Renal cortex interstitium (tissue), 11 donors: Measurements from ENCODE around the gene TMEM234. TPM values are rescaled to one million over a fixed set of nuclear protein-coding genes. Genes with fewer than 3 reads are reported as not detected.

ENCODE experiments used
- DNase-seq, 11 donors: peaks; one replicate each; pipeline ENCODE4 v3.0.0-alpha.2; 2013; ENCODE audit warnings: low read depth in 9 of 11, low spot score in 4 of 11; ENCODE audit errors: extremely low read depth in 1 of 11
- polyA plus RNA-seq, 3 donors: library from polyadenylated mRNA; unstranded; fragments of 120-200 nt; gene quantifications; one replicate each; pipeline ENCODE4 v1.2.1, GENCODE V29; 2013; ENCODE audit not compliant: insufficient read length in 3 of 3

The TMEM234 gene
- polyA plus RNA-seq, 3 donors, result 23.0 to 33.6 (median 27.4) TPM

DNA sequence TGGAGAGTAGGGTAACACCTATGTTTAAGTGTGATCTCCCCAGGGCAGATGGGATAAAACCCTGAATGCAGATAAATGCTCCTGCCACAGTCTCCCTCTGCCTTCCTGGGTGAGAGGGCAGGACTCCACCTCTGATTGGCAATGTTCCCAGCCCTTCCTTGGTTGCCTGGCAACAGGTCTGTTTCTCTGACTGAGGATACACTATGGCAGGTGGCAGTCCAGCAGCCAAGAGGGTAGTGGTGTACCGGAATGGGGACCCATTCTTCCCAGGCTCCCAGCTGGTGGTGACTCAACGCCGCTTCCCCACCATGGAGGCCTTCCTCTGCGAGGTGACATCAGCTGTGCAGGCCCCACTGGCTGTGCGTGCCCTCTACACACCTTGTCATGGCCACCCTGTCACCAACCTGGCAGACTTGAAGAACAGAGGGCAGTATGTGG, 13.2 kb downstream of the TMEM234 start, which contains the start of gene DCDC2B:
Gene DCDC2B (plus strand): TSS at position 199 of the 438 bp plus-strand sequence. CDS start 5 bp downstream, at position 204.
- no peak for DNase-seq

- no peak for DNase-seq
These were observed 13.7 kb downstream of the TMEM234 start for GRCh38 chr1:32208469-32208868.

DNA sequence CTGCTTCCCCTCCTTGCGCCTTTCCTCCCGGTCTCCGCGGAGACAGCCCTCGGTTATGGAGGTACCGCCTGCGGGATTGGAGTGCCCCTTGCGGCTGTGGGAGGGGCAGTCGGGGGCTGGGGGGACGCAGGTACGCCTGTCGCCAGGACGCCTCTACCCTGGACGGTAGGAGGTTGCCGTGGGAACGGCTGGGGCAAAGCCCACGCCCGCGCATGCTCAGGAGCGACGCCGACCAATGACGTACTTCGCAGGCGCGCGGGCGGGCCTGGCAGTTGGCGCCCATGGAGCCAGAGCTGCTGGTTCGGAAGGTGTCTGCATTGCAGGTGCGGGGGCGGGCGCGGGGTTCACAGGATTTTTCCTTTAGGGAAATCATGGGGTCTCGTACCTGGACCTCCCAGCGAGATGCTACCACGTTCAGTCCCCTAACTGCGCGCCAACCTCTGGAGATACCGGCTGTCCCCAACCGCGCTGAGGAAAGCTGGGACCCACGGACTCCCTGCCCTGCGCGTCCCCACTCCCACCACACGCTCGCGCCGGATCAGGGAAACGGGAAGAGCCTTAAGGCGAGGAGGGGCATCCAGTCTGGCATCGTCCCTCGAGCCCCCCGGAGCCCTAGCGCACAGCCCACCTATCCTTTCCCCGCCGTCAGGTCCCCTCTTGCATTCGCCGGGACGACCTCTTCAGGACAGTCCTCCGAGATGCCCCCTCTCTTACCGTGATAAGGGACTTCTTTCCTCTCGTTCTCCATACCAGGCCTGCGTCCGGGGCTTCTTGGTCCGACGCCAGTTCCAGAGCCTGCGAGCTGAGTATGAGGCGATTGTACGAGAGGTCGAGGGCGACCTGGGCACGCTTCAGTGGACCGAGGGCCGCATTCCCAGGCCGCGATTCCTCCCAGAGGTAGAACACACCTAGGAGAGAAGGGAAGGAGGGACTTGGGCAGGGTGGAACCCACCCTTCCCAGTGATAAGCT, 16.5 kb downstream of the TMEM234 start, which contains the start of gene IQCC:
Gene IQCC (plus strand): TSS at position 271 of the 970 bp plus-strand sequence. CDS start 11 bp downstream, at position 282.
- peak in 10 of 11 donors; percentile 76 to 92 (median 86) for DNase-seq

- DNase-seq, result no peak
These were observed 17.2 kb downstream of the TMEM234 start for GRCh38 chr1:32204943-32205361.

DNA sequence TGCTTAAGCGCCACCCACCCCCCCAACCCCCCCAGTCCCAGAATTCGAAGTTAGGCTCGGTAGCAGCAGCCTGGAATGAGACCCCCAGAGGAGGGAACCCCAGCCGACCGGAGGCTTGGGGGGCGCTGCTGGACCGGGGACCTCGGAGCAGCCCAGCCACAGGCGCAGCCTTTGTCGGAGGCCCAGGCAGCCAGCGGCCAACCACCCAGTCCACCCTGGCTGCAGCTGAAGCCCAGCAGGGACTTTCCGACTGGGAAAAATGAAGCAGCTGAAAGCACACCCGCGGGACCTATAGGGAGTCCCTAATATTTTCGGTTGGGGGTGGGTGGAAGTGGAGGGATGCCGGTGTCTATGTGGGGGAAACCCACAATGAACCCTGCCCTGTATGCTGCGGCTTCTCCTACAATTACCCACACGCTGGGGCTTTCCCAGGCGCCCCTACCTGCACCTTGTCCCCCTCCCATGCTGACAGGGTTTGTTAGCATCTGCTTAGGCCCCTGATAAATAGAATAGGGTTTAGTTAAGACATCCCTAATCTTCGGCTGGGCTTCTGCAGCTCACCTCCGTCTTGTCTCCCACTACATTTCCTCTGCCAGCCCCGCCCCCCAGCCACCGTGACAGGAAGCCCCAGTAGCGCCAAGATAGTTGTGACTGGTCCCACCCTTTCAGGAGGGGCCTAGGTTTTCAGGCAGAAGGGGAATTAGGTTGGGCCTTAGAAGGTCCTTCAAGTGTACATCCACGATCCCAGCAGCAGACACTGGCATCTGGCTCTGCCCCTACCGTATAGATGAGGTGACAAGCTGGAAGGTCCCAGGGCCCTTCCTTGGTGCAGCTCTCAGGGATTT, 20.9 kb downstream of the TMEM234 start:
- peak in 1 of 11 donors; percentile 56 for DNase-seq

DNA sequence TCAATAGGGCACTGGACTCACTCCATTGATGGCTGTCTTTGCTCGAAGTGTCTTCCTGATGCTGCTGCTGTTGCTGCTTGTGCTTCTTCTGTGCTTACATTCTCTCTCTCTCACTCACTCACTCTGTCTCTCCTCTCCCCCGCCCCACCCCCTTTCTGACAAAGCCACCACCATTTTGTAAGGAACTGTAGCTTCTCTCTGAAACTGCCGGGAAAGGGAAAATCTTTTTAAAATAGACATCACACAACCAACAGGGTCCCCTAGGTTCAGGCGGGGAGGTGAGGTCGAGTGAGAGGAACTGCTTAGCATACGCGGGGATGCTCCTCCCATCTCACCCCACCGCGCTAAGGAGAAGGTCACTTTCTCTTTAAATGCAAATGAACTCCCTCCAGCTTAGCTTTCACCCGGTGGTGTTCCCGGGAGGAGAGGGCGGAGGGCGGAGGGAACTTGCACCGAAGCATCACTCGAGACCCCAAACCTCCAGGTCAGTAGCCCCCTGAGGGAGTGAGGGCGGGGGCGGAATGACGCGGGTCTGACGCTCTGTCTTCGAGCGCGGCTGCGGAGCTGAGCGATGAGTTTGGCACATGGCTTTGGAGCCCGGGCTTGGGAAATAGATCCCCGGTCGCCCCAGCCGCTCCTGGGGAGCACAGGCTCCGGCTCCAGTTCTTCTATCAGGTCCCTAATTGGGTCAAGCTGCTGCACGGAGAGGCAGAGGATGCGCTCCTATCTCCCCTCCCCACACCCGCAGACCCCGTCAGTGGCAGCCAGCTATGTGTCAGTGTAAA, 21.7 kb downstream of the TMEM234 start, which contains the start of gene CCDC28B:
Gene CCDC28B (plus strand): TSS at position 370 of the 785 bp plus-strand sequence. CDS start 1,341 bp downstream, outside the sequence.
- peak in 1 of 11 donors; percentile 53 for DNase-seq

GRCh38 chr1:32199717-32200072, 22.5 kb downstream of the TMEM234 start:
- no peak for DNase-seq

GRCh38 chr1:32199043-32199716, 23.0 kb downstream of the TMEM234 start:
- DNase-seq, result no peak

- DNase-seq, result no peak
These were observed 23.7 kb downstream of the TMEM234 start for GRCh38 chr1:32198237-32199042.

DNA sequence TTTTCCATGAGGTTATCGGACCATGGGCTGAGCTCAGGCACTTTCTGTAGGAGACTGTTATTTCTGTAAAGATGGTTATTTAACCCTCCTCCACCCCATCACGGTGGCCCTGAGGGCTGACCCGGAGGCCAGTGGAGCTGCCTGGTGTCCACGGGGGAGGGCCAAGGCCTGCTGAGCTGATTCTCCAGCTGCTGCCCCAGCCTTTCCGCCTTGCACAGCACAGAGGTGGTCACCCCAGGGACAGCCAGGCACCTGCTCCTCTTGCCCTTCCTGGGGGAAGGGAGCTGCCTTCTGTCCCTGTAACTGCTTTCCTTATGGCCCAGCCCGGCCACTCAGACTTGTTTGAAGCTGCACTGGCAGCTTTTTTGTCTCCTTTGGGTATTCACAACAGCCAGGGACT, 24.3 kb downstream of the TMEM234 start:
- no peak for DNase-seq

DNA sequence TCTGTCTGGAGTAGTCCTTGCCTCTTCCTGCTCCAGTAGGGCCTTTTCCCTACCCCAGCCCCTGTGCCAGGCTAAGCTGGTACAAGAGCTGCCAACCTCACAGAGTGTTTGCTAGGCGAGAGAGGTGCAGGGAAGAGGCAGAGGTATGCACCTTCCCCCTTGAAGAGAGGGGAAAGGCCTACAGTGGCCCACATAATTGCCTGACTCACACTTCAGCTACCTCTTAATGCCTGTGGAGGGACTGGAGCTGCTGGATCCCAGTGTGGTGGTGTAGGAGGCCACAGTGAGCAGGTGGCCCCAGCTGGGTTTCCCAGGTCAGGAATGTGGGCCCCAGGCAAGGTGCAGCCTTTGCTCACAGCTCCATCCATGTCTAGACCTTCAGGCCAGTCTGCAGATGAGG, 25.1 kb downstream of the TMEM234 start:
- DNase-seq, result no peak

DNA sequence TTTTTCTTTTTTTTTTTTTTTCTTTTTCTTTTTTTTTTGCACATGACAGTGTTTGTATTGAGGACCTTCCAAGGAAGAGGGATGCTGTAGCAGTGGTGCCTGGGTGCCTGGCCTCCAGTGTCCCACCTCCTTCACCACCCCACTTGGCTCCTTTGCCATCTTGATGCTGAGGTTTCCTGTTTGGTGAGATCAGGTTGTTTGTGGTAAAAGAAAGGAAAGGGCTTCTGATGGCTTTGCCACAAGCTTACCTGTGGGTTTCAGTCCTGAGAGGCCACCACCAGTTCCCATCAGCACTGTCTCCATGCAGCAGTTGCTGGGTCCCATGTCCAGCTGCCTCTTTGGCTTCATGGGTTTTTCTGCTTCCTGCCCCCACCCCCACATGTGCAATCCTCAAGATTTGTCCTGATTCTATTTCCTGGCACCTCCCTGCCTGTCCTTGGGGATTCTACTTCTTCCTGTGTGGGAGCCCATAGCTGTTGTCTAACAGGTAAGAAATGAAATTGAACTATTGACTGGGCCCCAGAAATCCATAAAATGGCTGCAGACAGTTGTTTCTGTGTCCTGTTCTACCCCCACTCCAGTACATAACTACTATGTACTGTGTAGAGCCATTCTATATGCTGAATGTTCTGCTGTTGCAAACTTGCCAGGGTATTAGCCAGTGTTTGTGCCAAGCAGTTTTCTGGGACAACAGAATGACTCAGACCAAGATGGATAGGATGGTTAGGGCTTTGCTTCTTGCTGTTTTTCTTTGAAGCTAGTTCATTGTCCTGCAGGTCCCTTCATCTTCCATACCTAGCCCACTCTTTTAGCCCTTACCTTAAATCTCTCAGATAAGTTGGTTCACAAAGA, 26.0 kb downstream of the TMEM234 start:
- no peak for DNase-seq

DNA sequence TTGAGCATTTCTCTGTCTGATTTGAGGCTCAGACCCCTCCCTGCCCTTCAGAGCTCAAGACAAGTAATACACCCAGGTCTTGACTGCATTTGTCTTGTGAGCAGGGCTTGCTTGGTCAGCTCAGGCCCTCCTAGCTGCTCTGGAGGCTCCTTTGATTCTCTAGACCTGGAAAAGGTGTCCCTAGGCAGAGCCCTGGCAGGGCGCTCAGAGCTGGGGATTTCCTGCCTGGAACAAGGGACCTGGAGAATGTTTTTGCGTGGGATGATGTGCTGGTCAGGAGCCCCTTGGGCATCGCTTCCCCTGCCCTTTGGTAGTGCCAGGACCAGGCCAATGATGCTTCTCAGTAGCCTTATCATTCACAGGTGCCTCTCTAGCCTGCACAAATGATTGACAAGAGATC, 26.6 kb downstream of the TMEM234 start:
- DNase-seq, result no peak

DNA sequence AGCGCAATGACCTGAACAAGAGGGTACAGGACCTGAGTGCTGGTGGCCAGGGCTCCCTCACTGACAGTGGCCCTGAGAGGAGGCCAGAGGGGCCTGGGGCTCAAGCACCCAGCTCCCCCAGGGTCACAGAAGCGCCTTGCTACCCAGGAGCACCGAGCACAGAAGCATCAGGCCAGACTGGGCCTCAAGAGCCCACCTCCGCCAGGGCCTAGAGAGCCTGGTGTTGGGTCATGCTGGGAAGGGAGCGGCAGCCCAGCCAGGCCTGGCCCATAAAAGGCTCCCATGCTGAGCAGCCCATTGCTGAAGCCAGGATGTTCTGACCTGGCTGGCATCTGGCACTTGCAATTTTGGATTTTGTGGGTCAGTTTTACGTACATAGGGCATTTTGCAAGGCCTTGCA, 27.2 kb downstream of the TMEM234 start:
- no peak for DNase-seq

DNA sequence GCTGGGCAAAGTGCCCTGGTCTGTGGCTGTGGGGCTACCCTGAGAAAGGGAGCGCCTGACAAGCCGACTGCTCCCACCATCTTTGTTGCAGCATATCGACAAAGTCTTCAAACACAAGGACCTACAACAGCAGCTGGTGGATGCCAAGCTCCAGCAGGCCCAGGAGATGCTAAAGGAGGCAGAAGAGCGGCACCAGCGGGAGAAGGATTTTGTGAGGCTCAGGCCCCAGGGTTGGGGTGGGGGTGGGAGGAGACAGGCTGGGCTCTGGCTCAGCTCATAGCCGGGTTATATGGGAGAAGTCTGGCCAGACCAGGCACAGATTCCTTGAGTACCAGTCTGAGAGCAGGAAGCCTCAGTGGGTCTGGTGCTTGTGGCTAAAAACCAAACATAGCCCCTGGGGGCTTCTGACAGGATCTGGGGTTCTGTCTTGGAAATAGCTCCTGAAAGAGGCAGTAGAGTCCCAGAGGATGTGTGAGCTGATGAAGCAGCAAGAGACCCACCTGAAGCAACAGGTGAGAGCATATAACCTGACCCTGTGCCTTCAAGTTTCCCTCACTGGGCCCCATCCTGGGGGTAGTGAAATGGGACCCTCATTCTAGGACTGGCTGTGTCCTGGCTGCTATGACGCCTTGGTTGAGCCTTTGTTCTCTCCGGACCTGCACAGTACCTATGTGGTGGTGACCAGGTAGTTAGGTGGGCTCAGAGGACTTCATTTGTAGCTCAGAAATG, 29.8 kb downstream of the TMEM234 start:
- no peak for DNase-seq

DNA sequence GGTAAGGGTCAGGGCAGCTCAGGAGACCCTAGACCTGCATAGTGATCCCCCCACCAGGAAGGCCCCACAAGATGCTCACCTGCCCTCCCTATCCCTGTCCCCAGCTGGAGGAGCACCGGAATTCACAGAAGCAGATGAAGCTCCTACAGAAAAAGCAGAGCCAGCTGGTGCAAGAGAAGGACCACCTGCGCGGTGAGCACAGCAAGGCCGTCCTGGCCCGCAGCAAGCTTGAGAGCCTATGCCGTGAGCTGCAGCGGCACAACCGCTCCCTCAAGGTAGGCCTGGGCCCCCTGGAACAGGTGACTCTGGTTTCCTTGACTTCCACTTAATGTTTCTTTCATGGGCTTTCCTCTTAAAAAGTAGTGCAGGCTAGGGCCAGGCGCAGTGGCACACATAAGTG, 34.3 kb downstream of the TMEM234 start:
- DNase-seq, result no peak
